AG04449 (cell line): ENCODE measurements around the gene FAM204A.

Source experiments
- CTCF ChIA-PET: fragments of 350-600 bp; formaldehyde crosslinking; extraction: SDS; loops from one replicate; lab custom pipeline; 2021; ENCODE audit warnings: antibody characterized with exemption; lab: Yijun Ruan, JAX
- POLR2A ChIA-PET: fragments of 400-600, 350-600 bp; formaldehyde crosslinking; extraction: SDS; loops from one replicate; lab custom pipeline; 2020; ENCODE audit warnings: antibody characterized with exemption, inconsistent platforms; lab: Yijun Ruan, JAX
- DNase-seq: peaks from one replicate; pipeline ENCODE4 v3.0.0-alpha.2; 2010; ENCODE audit warnings: low read depth, low spot score
- H3K4me3 ChIP-seq: 2 replicates; pipeline ENCODE4 v1.5.1; 2011; ENCODE audit warnings: low read depth, mild to moderate bottlenecking, control low read depth, low read length
- TF ChIP-seq, protein P1 (sequence below): IDR thresholded peaks from one replicate; pipeline ENCODE4 v1.5.1; 2011; ENCODE audit warnings: mild to moderate bottlenecking, moderate library complexity, low read length, control low read depth, inconsistent platforms; ENCODE audit not compliant: insufficient read depth; ENCODE audit errors: missing control alignments

The FAM204A gene

DNA sequence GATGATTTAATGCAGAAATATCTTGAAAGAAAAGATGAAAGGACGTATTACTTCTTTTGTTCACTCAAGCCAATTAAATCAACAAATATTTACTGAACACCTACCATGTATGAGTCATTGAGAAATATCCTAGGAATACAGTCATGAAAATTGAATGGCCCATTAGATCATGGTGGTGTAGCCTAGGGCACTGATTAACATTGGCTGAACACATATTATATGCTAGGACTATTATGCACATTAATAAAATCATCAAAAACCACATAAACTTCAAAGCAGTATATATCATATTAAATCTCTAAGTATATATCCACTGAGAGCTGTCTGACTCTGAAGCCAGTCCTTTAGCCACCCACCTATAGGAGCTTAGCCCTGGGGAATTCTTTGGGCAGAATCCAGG lies 41.8 kb downstream of the FAM204A start:
- TF ChIP-seq, protein P1, sequence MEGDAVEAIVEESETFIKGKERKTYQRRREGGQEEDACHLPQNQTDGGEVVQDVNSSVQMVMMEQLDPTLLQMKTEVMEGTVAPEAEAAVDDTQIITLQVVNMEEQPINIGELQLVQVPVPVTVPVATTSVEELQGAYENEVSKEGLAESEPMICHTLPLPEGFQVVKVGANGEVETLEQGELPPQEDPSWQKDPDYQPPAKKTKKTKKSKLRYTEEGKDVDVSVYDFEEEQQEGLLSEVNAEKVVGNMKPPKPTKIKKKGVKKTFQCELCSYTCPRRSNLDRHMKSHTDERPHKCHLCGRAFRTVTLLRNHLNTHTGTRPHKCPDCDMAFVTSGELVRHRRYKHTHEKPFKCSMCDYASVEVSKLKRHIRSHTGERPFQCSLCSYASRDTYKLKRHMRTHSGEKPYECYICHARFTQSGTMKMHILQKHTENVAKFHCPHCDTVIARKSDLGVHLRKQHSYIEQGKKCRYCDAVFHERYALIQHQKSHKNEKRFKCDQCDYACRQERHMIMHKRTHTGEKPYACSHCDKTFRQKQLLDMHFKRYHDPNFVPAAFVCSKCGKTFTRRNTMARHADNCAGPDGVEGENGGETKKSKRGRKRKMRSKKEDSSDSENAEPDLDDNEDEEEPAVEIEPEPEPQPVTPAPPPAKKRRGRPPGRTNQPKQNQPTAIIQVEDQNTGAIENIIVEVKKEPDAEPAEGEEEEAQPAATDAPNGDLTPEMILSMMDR = no peak
- no peak for DNase-seq
- ChIA-PET CTCF (interaction anchor here (1.7 kb wide), 1 partner anchor 41 kb away, joined by 5 read pairs; no protein-coding TSS in a partner anchor), POLR2A (no interaction called here)
- H3K4me3 ChIP-seq = no peak overlapping the region

DNA sequence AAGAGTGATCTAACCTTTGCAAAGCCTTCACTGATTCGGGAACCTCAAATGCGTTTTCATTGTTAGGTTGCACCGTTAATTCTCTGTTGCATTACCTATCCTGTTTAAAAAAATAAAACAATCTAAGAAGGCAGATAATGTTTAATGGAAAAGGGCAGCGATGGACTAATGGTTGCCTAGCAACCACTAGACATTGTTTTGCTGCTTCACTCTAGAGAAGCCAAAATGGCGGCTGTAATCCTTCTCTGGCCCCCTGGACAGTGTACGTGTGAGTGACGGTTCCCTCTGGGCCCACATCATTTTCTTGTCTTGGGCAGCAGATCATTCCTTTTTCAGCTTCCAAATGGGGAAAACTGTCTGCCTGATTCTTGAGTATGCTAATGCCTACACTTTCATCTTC lies 43.3 kb downstream of the FAM204A start:
- ChIA-PET POLR2A (no interaction called here), CTCF (no interaction called here)
- TF ChIP-seq, protein P1 = no peak
- no peak for DNase-seq
- no peak overlapping the region for H3K4me3 ChIP-seq

DNA sequence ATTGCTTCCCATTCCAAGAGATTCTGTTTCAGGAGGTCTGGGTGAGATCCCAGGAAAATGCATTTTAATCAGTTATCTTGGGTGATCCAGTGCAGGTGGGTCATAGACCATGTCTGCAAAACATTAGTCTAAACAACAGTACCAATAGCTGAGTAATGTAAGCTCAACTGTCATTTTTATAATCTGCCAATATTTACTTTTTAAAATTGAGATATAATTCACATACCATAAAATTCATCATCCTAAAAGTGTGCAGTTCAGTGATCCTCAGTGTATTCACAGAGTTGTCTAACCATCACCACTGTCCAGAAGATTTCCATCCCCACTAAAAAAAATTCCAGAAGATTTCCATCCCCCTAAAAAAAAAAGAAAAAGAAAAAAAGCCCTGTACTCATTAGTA lies 51.0 kb downstream of the FAM204A start:
- no peak overlapping the region for H3K4me3 ChIP-seq
- no peak for DNase-seq
- POLR2A ChIA-PET = no interaction called here
- CTCF ChIA-PET = no interaction called here
- TF ChIP-seq, protein P1 = no peak

DNA sequence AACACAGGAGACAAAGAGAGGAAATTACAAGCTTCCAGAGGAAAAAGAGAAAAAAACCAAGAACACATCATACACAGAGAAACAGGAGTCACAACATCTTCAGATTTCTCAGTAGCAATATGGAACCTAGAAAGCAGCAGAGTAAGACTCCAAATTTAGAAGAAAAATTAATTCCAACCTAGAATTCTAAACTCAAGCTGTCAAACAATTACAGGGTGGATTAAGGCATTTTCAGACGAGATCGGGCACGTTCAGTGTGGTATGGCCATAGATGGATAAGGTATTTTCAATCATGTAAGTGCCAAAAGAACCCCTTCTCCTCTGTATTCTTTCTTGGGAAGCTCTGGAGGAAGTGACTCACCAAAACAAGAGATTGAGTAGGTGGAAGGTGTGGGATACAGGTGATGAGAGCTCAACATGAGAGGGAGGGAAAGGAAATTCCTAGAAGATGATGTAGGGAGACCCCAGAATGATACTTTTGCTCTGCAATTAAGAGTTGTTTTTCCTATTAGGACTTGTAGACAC lies 51.6 kb downstream of the FAM204A start:
- POLR2A ChIA-PET = no interaction called here
- H3K4me3 ChIP-seq = no peak overlapping the region
- no peak for DNase-seq
- TF ChIP-seq, protein P1 = no peak
- CTCF ChIA-PET = no interaction called here

DNA sequence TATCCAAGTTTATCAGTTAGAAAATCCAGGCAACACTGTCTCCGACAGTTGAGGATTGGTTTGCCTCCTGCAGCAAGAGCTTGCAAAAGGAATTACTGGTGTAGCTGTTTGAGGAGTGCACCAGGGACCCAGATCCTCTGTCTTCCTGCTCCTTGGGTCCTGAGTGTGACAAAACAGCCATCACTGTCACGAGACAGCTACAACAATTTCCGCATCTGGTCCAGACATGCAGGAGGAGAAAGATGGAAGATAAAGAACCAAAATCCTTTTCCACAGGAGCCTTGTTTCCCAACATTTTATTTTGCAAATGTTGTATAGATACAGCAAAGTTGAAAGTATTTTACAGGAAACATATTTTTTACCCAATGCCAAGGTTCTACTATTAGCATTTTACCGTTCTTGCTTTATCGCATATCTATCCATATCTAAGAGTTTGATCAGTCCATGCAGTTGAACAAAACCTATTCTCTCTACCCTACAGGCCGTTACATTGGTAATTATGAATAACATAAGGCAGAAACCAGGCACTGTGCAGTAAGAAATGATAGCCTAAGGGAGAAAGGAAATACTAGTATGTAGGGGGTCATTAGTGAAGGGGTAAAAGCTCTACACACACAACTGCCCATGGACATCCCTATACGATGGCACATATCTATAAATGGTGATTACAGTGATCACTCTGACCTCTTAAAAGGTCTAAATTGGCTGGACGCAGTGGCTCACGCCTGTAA lies 54.9 kb downstream of the FAM204A start:
- POLR2A ChIA-PET = no interaction called here
- no peak overlapping the region for H3K4me3 ChIP-seq
- no peak for DNase-seq
- CTCF ChIA-PET = no interaction called here
- TF ChIP-seq, protein P1 = no peak

DNA sequence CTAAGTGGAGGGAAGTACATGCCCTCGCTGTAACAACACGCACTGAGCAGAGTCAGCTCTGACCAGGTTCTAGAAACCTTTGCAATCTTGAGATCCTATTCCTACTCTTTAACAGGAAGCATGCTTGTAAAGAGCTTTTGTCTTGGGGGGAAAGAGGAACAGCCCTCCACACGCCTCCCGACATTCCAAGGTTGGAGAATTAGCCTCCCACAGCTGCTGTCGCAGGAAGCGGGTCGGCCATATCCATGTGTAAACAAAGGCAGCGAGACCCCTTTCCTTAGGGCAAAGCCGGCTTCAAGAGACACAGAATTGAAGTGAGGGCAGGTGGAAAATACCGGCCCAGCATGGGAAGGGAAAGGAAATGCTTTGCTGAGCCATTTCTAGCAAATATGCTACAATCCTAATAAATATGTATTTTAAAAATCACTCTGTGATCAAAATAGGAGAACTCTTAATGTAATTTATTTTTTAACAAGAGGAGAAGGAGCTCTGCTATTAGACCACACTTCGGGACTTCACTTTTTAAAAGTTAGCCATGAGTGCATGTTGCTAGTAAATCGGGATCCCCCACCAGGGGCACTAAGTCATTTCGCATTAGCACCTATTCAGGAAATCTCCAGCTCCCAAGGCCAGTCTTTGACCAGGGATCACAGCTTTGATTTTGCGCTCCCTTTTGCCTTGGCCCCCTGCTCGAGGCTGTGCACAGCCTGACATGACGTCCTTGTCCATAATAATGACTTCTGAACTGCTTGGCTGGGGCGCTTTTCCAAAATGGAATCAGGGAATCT lies 55.9 kb downstream of the FAM204A start:
- ChIA-PET POLR2A (no interaction called here), CTCF (no interaction called here)
- no peak for DNase-seq
- TF ChIP-seq, protein P1 = no peak
- H3K4me3 ChIP-seq = no peak overlapping the region
